Stimulated activated CD4-positive, alpha-beta T cell treated with anti-CD3 and anti-CD28 coated beads, Interleukin-4, amount 100 ng/mL, for 48 hours (primary cell): ENCODE results near the gene FAM117A.
A peak's percentile ranks its signal among the peaks of the same experiment; 100 is the strongest.
"Not testable (repeated sequence)": the region's sequence is repeated elsewhere in the genome, so short reads cannot be mapped to it uniquely, and the experiment has no call there.

ENCODE experiments used
- DNase-seq, 2 donors: peaks; one replicate each; pipeline ENCODE4 v3.0.0-alpha.2; 2020; ENCODE audit warnings: low read depth in 2 of 2

The FAM117A gene

GRCh38 chr17:49677933-49678847, 85.7 kb downstream of the FAM117A start, which contains the start of gene SPOP:
Gene SPOP, minus strand, starts transcription at chr17:49678097. Its CDS starts 55,287 bp downstream, at chr17:49622810.
- DNase-seq = peak; percentile 98

- peak; percentile 95 to 96 for DNase-seq
These were observed 86.6 kb downstream of the FAM117A start for GRCh38 chr17:49677134-49677932.

- DNase-seq = no peak
These were observed 87.6 kb downstream of the FAM117A start for GRCh38 chr17:49676276-49676868.

GRCh38 chr17:49674507-49674906, 89.4 kb downstream of the FAM117A start:
- DNase-seq = no peak

GRCh38 chr17:49673679-49674078, 90.3 kb downstream of the FAM117A start:
- not testable (repeated sequence) for DNase-seq

GRCh38 chr17:49670641-49671040, 93.3 kb downstream of the FAM117A start:
- DNase-seq = no peak

GRCh38 chr17:49670002-49670401, 93.9 kb downstream of the FAM117A start:
- no peak for DNase-seq

GRCh38 chr17:49667854-49668253, 96.1 kb downstream of the FAM117A start:
- DNase-seq = no peak

- DNase-seq = no peak
These were observed 99.2 kb downstream of the FAM117A start for GRCh38 chr17:49664706-49665211.
